ENCODE measurements around the gene RNF10.

DNA sequence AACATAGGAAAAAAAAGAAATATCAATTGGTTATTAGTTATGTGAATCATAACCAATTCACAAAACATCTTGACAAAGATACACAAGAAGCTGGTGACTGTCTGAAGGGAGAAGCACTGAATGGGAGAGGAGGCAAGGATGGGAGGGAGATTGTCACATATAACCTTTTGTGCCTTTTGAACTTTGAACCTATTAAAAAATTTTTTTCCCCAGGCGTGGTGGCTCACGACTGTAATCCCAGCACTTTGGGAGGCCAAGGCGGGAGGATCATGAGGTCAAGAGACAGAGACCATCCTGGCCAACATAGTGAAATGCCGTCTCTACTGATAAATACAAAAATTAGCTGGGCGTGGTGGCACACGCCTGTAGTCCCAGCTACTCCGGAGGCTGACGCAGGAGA is 25.6 kb upstream of the RNF10 start:
- TF ChIP-seq, protein P1, sequence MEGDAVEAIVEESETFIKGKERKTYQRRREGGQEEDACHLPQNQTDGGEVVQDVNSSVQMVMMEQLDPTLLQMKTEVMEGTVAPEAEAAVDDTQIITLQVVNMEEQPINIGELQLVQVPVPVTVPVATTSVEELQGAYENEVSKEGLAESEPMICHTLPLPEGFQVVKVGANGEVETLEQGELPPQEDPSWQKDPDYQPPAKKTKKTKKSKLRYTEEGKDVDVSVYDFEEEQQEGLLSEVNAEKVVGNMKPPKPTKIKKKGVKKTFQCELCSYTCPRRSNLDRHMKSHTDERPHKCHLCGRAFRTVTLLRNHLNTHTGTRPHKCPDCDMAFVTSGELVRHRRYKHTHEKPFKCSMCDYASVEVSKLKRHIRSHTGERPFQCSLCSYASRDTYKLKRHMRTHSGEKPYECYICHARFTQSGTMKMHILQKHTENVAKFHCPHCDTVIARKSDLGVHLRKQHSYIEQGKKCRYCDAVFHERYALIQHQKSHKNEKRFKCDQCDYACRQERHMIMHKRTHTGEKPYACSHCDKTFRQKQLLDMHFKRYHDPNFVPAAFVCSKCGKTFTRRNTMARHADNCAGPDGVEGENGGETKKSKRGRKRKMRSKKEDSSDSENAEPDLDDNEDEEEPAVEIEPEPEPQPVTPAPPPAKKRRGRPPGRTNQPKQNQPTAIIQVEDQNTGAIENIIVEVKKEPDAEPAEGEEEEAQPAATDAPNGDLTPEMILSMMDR (IDR thresholded peaks at IDR 0.05; ENCODE audit: insufficient read depth, low read length): no peak
- TF ChIP-seq POLR2AphosphoS5 (IDR thresholded peaks at IDR 0.05; ENCODE audit: low read depth): no peak
- no peak for TF ChIP-seq GABPA (IDR thresholded peaks at IDR 0.05; ENCODE audit: low read depth)
- TF ChIP-seq, protein P2, sequence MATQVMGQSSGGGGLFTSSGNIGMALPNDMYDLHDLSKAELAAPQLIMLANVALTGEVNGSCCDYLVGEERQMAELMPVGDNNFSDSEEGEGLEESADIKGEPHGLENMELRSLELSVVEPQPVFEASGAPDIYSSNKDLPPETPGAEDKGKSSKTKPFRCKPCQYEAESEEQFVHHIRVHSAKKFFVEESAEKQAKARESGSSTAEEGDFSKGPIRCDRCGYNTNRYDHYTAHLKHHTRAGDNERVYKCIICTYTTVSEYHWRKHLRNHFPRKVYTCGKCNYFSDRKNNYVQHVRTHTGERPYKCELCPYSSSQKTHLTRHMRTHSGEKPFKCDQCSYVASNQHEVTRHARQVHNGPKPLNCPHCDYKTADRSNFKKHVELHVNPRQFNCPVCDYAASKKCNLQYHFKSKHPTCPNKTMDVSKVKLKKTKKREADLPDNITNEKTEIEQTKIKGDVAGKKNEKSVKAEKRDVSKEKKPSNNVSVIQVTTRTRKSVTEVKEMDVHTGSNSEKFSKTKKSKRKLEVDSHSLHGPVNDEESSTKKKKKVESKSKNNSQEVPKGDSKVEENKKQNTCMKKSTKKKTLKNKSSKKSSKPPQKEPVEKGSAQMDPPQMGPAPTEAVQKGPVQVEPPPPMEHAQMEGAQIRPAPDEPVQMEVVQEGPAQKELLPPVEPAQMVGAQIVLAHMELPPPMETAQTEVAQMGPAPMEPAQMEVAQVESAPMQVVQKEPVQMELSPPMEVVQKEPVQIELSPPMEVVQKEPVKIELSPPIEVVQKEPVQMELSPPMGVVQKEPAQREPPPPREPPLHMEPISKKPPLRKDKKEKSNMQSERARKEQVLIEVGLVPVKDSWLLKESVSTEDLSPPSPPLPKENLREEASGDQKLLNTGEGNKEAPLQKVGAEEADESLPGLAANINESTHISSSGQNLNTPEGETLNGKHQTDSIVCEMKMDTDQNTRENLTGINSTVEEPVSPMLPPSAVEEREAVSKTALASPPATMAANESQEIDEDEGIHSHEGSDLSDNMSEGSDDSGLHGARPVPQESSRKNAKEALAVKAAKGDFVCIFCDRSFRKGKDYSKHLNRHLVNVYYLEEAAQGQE (IDR thresholded peaks at IDR 0.05; ENCODE audit: insufficient replicate concordance, low read depth): no peak

All from HL-60 (cell line).